ENCODE data around the gene PRKAR2B.

The PRKAR2B gene

DNA sequence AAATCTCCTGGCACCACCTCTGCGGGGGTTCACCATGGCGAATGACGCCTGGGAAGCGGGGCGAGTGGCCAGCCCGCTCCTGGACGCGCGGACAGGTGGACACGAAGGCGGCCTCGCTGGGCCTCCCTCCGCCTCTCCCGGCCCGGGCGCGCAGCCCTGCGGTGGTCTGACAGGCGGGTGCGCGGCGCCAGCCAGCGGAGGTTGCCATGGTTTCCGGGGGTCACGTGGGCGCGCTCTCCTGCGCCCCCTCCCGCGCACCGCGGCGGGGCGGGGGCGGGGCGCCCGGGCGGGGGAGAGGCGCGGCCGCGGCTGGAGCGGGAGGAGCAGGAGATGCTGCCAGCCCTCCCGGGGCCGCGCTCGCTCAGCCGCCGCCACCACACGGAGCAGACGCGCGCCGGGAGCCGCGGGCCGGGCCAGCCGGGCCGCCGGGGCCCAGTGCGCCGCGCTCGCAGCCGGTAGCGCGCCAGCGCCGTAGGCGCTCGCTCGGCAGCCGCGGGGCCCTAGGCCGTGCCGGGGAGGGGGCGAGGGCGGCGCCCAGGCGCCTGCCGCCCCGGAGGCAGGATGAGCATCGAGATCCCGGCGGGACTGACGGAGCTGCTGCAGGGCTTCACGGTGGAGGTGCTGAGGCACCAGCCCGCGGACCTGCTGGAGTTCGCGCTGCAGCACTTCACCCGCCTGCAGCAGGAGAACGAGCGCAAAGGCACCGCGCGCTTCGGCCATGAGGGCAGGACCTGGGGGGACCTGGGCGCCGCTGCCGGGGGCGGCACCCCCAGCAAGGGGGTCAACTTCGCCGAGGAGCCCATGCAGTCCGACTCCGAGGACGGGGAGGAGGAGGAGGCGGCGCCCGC, at the start of gene PRKAR2B:
Gene PRKAR2B, plus strand, starts transcription at position 359 of the 848 bp plus-strand sequence. Its CDS starts 203 bp downstream, at position 562.
- H3K4me3 ChIP-seq (ENCODE audit: low read depth, low read length) = peak within 1 kb of the TSS; percentile 74
- DNase-seq (ENCODE audit: low read depth) = no peak

DNA sequence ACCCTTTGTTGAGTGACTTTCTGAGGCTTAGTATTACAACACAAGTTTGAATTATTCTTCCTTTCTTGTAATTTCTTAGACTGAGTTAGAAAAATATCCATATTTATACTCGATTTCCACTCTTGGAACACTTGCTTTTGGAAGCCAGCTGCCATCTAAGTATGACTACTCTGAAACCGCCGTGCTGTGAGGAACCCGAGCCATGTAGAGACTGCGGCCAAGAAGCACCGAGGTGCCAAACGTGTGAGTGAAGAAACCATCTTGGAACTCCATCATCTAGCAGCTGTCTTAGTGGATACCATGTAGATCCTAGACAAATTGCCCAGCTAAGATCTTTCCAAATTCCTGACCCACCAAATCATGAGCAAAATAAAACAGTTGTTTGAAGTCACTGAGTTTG, 49.7 kb upstream of the PRKAR2B start:
- H3K4me3 ChIP-seq (ENCODE audit: low read depth, low read length) = no peak overlapping the region
- DNase-seq (ENCODE audit: low read depth) = no peak

DNA sequence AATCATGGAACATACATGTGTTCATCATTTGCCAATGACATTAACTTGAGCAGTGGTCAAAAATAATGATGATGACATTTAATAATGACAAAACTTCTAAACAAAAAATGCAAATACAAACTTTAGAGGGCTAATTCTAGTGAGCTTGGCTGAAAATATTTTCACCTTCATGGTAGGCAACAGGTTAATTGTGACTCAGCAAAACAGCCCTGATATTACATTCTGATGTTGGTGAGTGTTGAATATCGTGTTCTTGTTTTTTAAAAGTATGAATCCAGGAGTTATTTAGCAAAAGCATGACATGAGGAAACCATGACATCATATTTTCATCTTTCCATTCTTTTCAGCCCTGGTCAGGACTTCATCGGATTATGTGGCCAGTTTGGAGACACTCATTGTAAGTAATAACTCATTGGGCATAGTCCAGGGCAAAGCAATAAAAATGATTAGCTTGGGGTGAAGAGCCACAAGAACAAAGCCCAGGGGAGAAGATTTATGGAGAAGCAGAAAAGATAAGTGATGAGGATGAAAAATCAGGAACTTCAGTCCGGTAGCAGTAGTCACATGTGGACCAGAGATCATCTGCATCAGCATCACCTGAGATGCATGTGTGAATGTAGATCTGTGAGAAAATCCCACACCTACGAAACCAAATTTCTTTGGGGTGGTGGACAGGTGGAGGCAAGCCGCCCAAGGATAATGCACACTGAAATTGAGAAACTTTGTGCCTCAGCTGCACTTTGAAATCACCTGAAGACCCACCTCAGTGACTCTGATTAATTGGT, 46.8 kb upstream of the PRKAR2B start:
- DNase-seq (ENCODE audit: low read depth) = no peak
- no peak overlapping the region for H3K4me3 ChIP-seq (ENCODE audit: low read depth, low read length)

DNA sequence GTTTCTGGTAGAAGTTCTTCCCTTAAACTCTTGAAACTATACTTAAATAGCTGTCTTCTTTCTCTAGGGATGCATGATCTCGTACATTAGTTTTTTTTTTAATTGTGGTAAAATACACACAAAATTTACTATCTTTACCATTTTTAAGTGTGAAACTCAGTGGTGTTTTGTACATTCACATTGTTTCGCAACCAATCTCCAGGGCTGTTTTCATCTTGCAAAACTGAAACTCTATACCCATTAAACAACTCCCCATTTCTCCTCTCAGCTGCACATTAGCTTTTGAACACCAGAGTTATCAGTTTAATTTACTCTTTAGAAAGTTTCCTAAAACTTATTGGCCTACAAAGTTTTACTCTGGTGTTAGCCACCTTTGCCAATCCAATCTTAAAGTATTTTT, 45.5 kb upstream of the PRKAR2B start:
- no peak overlapping the region for H3K4me3 ChIP-seq (ENCODE audit: low read depth, low read length)
- no peak for DNase-seq (ENCODE audit: low read depth)

DNA sequence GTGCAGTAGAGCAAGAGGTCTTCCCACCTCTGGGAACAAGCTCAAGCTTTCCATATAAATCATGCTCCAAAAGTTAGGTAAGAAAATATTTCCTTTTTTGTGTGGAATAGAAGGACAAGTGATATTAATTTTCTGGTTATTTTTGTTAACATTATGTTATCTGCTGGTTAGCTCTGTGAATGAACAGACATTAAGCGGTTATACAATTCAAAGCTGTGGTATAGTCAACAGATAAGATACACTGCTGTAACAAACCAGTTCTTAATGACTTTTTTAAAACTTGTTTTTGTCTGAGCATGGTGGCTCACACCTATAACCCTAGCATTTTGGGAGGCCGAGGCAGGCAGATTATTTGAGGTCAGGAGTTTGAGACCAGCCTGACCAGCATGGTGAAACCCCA, 43.0 kb upstream of the PRKAR2B start:
- DNase-seq (ENCODE audit: low read depth) = no peak
- H3K4me3 ChIP-seq (ENCODE audit: low read depth, low read length) = no peak overlapping the region

DNA sequence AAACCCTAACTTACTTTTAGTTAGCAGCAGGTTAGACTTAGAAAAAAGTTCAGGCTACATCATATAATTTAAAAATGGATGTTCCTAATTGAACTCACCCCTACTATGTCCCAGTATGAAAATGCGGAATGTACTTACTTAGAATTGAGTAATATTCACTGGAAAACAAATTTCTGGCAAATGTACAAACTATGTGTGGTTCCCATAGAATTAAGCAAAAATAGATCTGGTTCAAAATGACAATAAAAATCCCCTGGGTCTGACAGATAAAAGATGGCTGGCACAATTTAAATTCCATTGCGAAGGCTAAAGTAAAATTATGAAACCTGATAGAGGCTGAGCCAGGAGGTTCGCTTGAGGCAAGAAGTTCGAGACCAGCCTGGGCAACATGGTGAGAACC, 42.4 kb upstream of the PRKAR2B start:
- DNase-seq (ENCODE audit: low read depth) = no peak
- no peak overlapping the region for H3K4me3 ChIP-seq (ENCODE audit: low read depth, low read length)

DNA sequence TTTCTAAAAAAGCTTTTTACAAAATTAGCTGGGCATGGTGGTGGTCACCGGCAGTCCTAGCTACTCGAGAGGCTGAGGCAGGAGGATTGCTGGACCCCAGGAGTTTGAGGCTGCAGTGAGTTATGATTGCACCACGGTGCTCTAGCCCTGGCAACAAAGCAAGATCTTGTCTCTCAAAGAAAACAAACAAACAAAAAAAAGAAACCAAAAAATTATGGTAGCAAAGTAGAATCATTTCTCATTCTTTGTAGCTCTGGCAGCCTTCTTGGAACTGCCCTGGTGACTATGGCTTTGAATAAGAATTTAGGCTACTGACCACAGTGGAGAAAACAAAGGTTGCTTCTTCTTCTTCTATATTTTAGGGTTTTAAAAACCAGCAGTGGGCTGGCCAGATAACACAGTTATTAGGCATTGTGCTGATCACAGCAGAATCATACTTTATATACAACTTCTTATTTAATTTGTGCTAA, 41.9 kb upstream of the PRKAR2B start:
- H3K4me3 ChIP-seq (ENCODE audit: low read depth, low read length) = no peak overlapping the region
- no peak for DNase-seq (ENCODE audit: low read depth)

DNA sequence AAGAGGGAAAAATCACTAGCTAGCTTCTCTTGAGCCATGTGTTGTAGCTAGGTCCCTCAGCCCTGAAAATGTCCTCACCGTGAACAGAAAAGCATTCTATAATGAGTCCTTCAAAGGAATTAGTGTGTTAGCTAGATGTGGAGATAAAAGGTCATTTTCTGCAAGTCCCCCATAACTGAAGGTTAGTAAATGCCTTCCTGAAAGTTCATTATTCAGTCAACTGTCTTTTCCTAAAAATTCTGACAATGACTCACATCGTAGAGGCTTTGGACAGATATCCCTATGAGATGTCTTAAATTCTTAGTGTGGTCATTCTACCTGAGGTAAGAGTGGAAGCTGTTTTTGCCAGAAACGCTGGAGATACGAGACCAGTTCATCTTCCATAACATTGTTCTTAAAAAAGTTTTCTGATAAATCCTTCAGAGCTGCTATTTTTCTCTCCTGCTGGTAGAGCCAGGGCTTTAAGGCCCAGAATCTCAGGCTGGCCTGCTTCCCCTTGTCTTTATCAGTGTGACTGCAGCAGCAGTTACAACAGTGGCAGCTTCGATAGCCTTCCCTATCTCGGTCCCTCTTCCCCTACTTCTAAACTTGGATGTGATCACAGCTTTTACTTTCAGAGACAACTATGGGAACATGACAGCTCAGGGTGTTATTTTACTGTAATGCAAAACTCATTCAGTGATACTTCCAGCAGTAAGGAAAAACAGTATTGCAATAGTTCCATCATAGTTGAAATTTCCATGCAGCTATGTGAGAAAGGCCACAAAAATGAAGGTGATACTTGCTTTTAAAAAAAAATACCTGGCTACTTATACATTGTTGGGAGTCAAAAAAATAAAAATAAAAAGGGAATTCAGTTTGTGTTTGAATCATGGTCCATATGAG, 37.3 kb upstream of the PRKAR2B start:
- no peak for DNase-seq (ENCODE audit: low read depth)
- H3K4me3 ChIP-seq (ENCODE audit: low read depth, low read length) = no peak overlapping the region

DNA sequence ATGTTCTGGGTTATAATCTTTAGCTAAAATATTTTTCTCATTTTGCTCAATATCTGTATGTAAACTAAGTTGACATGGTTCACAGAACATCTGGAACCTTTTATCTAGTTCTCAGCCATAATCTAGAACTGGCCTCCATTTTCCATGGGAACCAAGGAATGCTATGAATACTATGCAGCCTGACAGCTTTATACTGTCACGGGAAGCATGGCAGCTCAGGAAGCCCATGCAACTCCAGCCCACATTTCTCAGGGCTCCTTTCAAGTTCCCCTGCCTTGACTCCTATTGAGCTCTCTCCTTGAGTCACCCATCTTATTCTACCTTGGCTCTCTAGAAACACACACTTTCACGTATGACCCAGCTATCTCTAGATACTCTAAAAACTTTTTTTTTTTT, 36.6 kb upstream of the PRKAR2B start:
- no peak for DNase-seq (ENCODE audit: low read depth)
- no peak overlapping the region for H3K4me3 ChIP-seq (ENCODE audit: low read depth, low read length)

DNA sequence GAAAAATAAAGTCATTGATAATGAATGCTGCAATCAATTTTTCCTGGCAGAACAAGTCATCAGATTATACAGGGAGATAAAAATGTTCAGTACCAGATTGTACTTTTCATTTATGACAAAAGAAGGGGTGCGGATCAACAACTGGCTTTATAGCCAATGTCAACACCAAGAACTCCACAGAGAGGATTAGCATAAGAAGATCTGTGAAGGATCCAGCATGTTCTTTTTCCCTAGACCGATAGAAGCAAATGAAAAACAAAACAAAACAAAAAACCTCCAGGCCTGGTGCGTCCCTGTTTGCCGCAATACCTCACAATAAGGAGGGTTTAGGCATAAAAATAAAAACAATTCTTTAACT, 34.7 kb upstream of the PRKAR2B start:
- DNase-seq (ENCODE audit: low read depth) = no peak
- H3K4me3 ChIP-seq (ENCODE audit: low read depth, low read length) = no peak overlapping the region

DNA sequence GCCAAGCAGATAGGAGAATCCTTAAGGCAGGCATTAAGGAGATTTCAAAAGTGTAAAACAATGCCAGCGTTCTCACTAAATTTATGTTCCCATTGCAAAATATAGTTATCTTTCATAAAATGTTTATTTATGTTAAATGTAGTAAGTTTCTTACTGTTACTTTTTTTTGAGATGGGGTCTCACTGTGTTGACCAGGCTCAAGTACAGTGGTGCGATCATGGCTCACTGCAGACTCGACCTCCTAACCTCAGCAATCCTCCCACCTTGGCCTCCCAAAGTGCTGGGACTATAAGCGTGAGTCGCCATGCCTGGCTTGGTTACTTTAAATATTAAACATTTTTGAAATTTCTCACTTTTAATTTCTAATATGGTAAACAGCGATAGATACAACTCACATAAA, 31.8 kb upstream of the PRKAR2B start:
- no peak overlapping the region for H3K4me3 ChIP-seq (ENCODE audit: low read depth, low read length)
- no peak for DNase-seq (ENCODE audit: low read depth)

DNA sequence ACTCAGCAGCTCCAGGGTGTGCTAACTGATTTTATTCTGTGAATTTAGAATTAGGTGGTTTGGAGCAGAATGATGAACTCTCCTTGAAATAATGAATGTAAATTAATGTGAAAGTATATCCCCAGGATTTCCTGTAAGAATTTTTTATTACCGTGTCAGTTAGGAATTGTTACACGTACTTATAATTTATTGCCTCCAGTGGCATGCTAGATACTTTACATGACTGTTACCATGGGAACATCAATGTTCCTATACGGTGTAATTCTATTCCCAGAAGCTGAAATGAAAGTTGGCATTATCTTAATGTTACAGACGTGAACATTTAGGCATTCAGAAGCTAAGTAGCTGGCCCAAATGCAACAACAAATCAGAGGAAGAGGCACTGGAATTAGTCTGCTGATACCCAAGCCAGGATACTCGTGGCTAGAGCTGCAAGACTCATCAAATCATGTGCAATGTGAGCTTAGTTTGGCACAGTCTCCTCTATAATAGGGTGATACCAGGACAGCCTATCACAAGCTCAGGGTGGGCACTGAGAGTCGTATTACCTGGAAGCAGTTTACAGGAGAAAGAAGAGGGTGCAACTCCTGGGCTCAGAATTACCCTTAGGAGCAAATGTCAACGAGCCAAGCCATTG, 30.0 kb upstream of the PRKAR2B start:
- H3K4me3 ChIP-seq (ENCODE audit: low read depth, low read length) = no peak overlapping the region
- DNase-seq (ENCODE audit: low read depth) = no peak

DNA sequence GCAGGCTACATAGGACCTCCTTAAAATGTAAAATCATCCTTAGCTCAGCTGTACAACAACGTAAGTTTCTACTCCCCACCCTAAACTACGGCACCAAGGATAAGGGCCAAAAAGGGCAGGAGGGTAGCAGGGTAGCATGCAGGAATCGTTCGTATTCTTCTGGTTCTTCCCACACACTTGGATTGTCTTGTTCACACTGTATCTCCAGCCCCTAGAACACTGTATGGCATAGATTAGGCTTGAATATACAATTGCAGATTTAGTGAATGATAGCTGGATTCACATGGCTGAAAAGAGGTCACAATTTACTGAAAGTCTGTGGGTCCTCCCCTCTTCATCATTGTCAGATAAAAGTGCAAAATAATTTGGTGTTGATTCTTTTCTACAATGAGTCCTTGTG, 28.2 kb upstream of the PRKAR2B start:
- no peak for DNase-seq (ENCODE audit: low read depth)
- H3K4me3 ChIP-seq (ENCODE audit: low read depth, low read length) = no peak overlapping the region

DNA sequence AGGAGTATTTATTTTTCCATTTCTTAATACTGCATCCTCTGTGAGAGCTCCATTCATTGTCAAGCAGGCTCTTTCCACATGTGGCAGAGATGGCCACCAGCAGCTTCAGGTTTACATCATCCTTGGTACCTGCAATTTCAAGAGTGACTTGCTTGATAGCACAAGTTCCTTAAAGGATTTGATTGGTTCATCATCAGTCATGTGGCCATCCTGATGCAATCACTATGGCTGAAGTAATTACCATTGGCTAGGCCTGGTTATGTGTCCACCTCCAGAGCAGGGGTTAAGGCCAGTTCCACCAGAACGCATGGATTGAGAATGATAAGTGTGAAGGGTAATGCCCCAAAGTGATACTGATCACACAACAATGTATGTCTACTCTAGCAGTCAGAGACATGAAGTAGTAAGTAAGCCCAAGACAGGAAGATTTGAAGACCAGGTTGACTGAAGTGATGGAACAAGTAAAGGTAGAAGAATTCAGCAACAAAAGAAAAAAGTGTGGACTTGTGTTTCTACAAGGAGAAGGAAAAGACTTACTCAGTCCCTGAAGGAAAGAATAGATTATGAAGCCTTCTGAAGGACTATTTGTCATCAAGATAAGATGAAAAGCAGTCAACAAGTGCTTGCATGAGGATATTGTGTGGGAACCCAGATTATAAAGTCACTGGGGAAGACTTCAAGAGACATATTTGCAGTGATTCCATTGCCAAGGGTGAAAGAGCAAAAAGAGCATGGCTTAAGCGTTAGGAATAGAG, 26.4 kb upstream of the PRKAR2B start:
- no peak for DNase-seq (ENCODE audit: low read depth)
- H3K4me3 ChIP-seq (ENCODE audit: low read depth, low read length) = no peak overlapping the region

DNA sequence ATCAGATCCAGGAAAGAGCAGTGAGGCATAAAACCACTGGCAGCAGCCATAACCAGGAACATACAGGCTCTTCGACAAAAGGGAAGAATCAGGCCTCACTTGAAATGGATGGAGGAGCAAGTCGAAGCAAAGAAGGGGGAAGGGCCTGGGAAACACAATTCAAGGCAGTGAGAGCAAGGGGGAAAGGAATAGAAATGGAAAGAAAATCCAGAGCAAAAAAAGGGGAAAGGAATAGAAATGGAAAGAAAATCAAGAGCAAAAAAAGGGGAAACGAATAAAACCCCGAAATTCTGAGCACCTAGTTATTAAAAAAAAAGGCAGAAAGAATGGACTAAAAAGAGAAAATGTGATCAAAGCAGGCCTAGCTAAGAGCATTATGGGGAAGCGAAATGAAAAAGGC, 24.1 kb upstream of the PRKAR2B start:
- DNase-seq (ENCODE audit: low read depth) = no peak
- H3K4me3 ChIP-seq (ENCODE audit: low read depth, low read length) = no peak overlapping the region

DNA sequence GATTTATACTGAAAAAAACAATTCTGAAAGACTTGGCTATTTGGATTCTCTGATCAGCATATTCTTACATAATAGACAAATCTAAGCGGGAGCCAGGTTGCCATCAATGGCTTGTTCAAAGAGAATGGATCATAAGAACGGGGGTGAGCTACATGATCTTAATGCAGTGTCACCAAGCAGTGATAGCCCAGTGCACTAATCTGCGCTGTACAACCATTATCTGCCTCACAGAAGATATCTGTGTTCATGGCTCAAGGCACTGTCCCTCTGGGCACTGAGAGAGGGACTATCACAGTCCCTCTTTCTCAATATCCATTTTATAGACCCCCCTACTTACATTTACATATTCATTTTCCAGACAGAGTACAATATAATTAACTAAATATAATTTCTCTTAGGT, 22.9 kb upstream of the PRKAR2B start:
- H3K4me3 ChIP-seq (ENCODE audit: low read depth, low read length) = no peak overlapping the region
- DNase-seq (ENCODE audit: low read depth) = no peak

DNA sequence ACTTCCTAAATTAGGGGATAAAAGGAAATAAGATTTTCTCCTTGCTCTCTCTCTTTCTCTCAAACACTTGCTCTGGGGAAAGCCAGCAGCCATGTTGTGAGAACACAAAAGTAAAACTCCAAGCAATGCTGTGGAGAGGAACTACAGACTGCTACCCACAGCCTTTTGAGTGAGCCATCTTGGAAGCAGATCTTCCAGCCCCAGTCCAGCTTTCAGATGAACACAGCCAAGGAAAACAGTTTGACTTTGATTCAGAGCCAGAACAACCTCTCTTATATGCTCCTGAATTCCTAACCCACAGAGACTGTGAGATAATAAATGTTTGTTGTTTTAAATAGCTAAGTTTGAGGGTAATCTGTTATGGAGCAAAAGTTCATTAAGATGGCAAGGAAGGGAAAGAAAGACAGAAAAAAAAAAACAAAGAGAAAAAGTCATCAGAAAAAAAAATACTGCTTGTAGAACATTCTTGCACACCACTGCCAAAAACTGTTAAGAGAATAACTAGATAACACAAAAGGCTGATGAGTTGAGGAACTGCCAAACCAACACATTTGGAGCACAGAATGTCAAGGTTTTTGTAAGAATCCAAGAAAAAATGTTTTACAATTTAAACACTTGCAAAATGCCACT, 20.9 kb upstream of the PRKAR2B start:
- DNase-seq (ENCODE audit: low read depth) = no peak
- H3K4me3 ChIP-seq (ENCODE audit: low read depth, low read length) = no peak overlapping the region

DNA sequence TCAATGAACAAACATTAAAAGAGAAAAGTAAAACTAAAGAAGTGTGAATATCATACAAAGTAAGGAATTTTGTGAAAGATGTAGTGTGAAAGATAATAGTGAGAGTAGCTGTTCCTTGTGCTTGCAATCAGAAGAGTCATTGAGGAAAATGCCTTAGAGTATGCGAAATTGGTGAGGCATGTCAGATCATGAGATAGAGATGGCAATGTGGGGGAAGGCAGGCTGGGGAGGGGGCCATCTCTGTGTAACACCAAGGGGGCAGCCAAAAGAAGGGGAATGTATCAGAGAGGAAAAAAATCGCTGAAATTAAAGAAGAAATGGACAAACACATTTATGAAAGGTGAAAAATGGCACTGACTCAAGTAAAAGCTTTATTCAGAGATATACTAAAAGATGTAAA, 19.6 kb upstream of the PRKAR2B start:
- DNase-seq (ENCODE audit: low read depth) = no peak
- no peak overlapping the region for H3K4me3 ChIP-seq (ENCODE audit: low read depth, low read length)
